SKM-1 (cell line): ENCODE results near the gene C1QL2.

Experiments
- DNase-seq: peaks from one replicate; lab custom pipeline; 2025; ENCODE audit not compliant: unreplicated experiment; lab: John Stamatoyannopoulos, UW

The C1QL2 gene

GRCh38 chr2:119179991-119180390 is 21.4 kb upstream of the C1QL2 start:
- DNase-seq = no peak

GRCh38 chr2:119179202-119179601 is 20.7 kb upstream of the C1QL2 start:
- DNase-seq = no peak

GRCh38 chr2:119178776-119179175 is 20.2 kb upstream of the C1QL2 start:
- DNase-seq = no peak

- DNase-seq = no peak
Observed at GRCh38 chr2:119177838-119178190, 19.3 kb upstream of the C1QL2 start.

GRCh38 chr2:119177171-119177837 is 18.8 kb upstream of the C1QL2 start:
- DNase-seq = no peak

- no peak for DNase-seq
Observed at GRCh38 chr2:119175517-119175916, 17.0 kb upstream of the C1QL2 start.

GRCh38 chr2:119174993-119175347 is 16.4 kb upstream of the C1QL2 start:
- DNase-seq = no peak

GRCh38 chr2:119174216-119174992 is 15.9 kb upstream of the C1QL2 start:
- no peak for DNase-seq

GRCh38 chr2:119173556-119174060 is 15.1 kb upstream of the C1QL2 start:
- no peak for DNase-seq

- DNase-seq = no peak
Observed at GRCh38 chr2:119170504-119170903, 12.0 kb upstream of the C1QL2 start.

- no peak for DNase-seq
Observed at GRCh38 chr2:119169717-119170116, 11.2 kb upstream of the C1QL2 start.

- no peak for DNase-seq
Observed at GRCh38 chr2:119160361-119160990, 1.9 kb upstream of the C1QL2 start.

GRCh38 chr2:119157850-119158511 is 570 bp downstream of the C1QL2 start:
- no peak for DNase-seq

- DNase-seq = no peak
Observed at GRCh38 chr2:119156891-119157773, 1.4 kb downstream of the C1QL2 start.

- no peak for DNase-seq
Observed at GRCh38 chr2:119156105-119156890, 2.3 kb downstream of the C1QL2 start.

- no peak for DNase-seq
Observed at GRCh38 chr2:119155633-119156032, 2.9 kb downstream of the C1QL2 start.

GRCh38 chr2:119154076-119154475 is 4.5 kb downstream of the C1QL2 start:
- DNase-seq = no peak

- DNase-seq = no peak
Observed at GRCh38 chr2:119149611-119150010, 8.9 kb downstream of the C1QL2 start.

- no peak for DNase-seq
Observed at GRCh38 chr2:119147776-119148715, 10.5 kb downstream of the C1QL2 start.
